ENCODE results near the gene APOC3. TPM values are rescaled to one million over a fixed set of nuclear protein-coding genes. Genes with fewer than 3 reads are reported as not detected.

The APOC3 gene
- total and polyA plus RNA-seq, 11 donors = 0.39 to 9.9 TPM; not detected in 9

DNA sequence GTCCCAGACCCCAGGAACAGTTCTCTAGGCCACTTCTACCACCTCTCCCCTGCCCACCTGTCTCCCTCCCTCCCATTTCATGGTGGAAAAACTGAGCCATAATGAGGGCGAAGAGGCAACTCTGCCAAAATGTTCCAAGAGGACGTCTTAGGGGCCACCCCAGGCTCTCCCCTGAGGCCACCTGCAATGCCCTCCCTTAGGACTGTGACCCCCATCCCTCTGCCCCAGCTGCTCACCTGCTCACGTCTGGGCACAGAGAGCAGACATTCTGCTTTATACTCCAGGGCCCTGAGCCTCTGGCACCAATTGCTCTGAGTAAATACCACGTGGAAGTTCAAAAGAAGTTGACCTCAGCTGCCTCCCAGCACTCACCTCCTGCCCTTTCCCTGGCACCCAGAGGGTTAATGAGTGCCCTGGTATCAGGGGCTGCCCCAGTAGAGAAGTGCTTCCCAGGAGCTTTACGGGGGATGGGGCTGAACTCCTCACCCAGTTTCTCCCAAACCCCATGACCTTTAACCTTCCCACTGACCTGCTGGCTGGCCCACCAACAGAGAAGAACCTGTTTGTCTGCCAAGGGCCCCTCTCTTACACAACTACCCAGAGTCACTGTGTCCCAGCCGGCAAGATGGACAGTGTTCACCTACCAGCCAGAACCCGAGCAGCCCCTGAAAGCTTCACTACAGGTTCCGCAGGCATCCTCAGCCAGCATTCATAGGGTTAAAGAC lies 37.4 kb upstream of the APOC3 start:
- Histone ChIP-seq H3K36me3 (no peaks in the 10 kb centered on the region), H3K4me1 (peaks cover 0 to 21% (median 7%) of the 10 kb centered on the region in 12 donors), H3K9me3 (no peaks in the 10 kb centered on the region), H3K4me3 (no peak overlapping the region), H3K27me3 (no peaks in the 10 kb centered on the region), H3K27ac (no peak overlapping the region)
- 78 to 84% (median 81%) methylated on average over 8 of the region's 8 CpGs for WGBS, 4 donors
- ATAC-seq = no peak
- no peak for DNase-seq
- TF ChIP-seq, protein P1, sequence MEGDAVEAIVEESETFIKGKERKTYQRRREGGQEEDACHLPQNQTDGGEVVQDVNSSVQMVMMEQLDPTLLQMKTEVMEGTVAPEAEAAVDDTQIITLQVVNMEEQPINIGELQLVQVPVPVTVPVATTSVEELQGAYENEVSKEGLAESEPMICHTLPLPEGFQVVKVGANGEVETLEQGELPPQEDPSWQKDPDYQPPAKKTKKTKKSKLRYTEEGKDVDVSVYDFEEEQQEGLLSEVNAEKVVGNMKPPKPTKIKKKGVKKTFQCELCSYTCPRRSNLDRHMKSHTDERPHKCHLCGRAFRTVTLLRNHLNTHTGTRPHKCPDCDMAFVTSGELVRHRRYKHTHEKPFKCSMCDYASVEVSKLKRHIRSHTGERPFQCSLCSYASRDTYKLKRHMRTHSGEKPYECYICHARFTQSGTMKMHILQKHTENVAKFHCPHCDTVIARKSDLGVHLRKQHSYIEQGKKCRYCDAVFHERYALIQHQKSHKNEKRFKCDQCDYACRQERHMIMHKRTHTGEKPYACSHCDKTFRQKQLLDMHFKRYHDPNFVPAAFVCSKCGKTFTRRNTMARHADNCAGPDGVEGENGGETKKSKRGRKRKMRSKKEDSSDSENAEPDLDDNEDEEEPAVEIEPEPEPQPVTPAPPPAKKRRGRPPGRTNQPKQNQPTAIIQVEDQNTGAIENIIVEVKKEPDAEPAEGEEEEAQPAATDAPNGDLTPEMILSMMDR (IDR thresholded peaks at IDR 0.05) = no peak
- no peak for TF ChIP-seq POLR2A (IDR thresholded peaks at IDR 0.05)
- intact Hi-C loops (cut with DNase I) = loop anchor here in 8 of 10 donors (2.0 to 10.0 kb wide), 9 partner anchors 40 to 435 kb away; partner anchors contain the start of gene APOA1 (in 3 of the 8)

DNA sequence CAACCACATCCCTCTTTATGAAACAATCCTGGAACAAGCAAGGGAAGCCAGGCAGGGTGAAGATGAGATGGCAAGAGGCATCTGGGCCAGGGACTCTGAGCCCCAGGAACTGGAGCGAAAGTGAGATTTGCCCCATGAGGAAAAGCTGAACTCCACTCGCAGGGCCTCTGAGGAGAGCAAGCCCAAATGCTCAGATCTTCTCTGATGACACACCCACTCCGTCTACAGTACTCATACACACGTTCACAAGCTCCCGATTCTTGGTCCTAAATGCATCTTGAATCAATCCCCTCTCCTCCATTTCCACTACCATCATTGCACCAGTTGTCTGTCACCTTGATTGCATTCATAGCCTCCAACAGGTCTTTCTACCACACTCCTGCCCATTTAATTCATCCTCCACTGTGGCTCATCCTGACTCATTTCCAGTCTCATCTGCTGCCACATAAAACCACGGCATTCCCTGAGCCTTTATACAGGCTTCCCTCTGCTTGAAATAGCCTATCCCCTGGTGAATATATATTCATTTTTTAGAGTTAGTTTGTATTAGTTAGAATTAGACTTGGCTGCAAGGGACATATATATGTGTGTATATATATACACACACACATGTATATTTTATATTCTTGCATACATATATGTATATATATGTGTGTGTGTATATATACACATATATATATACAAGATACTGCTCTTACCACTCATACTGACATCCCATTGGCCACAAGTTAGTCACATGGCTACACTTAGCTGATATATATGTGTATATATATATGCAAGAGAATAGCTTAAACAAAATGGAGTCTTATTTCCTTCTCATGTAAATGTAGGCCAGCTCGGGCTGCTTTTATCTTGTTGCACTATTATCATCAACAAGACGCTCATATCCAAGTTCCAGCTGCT lies 36.6 kb upstream of the APOC3 start:
- DNase-seq (no peak), ATAC-seq (no peak)
- Histone ChIP-seq H3K4me3 (no peak overlapping the region), H3K9me3 (no peaks in the 10 kb centered on the region), H3K4me1 (peaks cover 0 to 23% (median 7%) of the 10 kb centered on the region in 12 donors), H3K27me3 (no peaks in the 10 kb centered on the region), H3K27ac (no peak overlapping the region), H3K36me3 (no peaks in the 10 kb centered on the region)
- WGBS, 4 donors = 71 to 86% (median 79%) methylated on average over 8 of the region's 8 CpGs
- no peak for TF ChIP-seq POLR2A (IDR thresholded peaks at IDR 0.05)
- TF ChIP-seq, protein P1 (IDR thresholded peaks at IDR 0.05) = no peak
- intact Hi-C loops (cut with DNase I) = loop anchor here in 8 of 10 donors (2.0 to 10.0 kb wide), 9 partner anchors 39 to 434 kb away; partner anchors contain the start of gene APOA1 (in 3 of the 8)

DNA sequence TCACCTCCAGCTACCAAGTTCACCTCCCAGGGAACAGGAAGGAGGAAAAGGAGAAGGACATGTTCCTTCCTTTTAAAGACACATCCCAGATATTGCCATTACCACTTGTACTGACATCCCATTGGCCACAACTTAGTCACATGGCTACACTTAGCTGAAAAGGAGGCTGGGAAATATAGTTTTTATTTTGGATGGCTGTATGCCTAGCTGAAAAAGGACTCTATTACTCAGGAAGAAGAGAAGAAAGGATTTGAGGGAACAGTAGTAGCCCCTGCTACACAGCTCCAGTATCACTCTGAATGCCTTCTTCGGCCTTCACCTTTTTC lies 36.0 kb upstream of the APOC3 start:
- Histone ChIP-seq H3K27ac (no peak overlapping the region), H3K4me3 (no peak overlapping the region), H3K9me3 (no peaks in the 10 kb centered on the region), H3K4me1 (peaks cover 0 to 20% (median 6%) of the 10 kb centered on the region in 12 donors), H3K27me3 (no peaks in the 10 kb centered on the region), H3K36me3 (no peaks in the 10 kb centered on the region)
- no peak for DNase-seq
- intact Hi-C loops (cut with DNase I) = loop anchor here in 8 of 10 donors (2.0 to 10.0 kb wide), 9 partner anchors 39 to 434 kb away; partner anchors contain the start of gene APOA1 (in 3 of the 8)
- no peak for ATAC-seq
- no peak for TF ChIP-seq POLR2A (IDR thresholded peaks at IDR 0.05)
- TF ChIP-seq, protein P1 (IDR thresholded peaks at IDR 0.05) = no peak
- 97 to 100% (median 99%) methylated on average over 1 of the region's 1 CpG for WGBS, 4 donors

DNA sequence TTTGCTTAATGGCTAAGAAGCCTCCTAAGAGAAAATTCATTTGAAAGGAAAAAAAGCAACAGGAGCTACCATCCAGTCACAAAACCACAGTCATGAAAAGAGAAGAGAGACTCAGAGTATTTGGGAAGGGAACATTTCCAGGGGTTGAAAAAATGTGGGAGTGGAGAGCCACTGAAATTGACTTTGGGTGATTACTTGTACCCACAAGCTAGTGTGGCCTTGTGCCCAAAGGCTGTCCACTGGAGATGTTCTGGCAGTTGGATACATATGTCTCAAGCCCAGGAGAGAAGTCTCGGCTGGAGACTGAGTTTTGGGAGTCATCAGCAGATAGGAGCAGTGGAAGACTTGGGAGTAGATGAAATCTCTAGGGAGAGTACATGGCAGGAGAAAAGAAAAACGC lies 34.9 kb upstream of the APOC3 start:
- Histone ChIP-seq H3K36me3 (no peaks in the 10 kb centered on the region), H3K4me3 (no peak overlapping the region), H3K9me3 (no peaks in the 10 kb centered on the region), H3K27me3 (no peaks in the 10 kb centered on the region), H3K27ac (no peak overlapping the region), H3K4me1 (peaks cover 0 to 22% (median 6%) of the 10 kb centered on the region in 12 donors)
- no peak for ATAC-seq
- TF ChIP-seq, protein P1 (IDR thresholded peaks at IDR 0.05) = no peak
- TF ChIP-seq POLR2A (IDR thresholded peaks at IDR 0.05) = no peak
- WGBS, 4 donors = 78 to 89% (median 82%) methylated on average over 2 of the region's 2 CpGs
- intact Hi-C loops (cut with DNase I) = loop anchor here in 7 of 10 donors (2.0 to 10.0 kb wide), 8 partner anchors 37 to 432 kb away; partner anchors contain the start of gene APOA1 (in 3 of the 7)
- DNase-seq = no peak
